Ovary (tissue), 10 donors: ENCODE results near the gene CRAMP1. TPM values are rescaled to one million over a fixed set of nuclear protein-coding genes. Genes with fewer than 3 reads are reported as not detected.

Experiments used
- DNase-seq, 5 donors: peaks; one replicate each; pipeline ENCODE4 v3.0.0-alpha.2; 2019 to 2020
- H3K27ac ChIP-seq, 2 donors: fragments of 200-600 bp; one replicate each; pipeline versions ENCODE4 v1.5.1 to v1.8.0; 2019 to 2022
- H3K27me3 ChIP-seq: fragments of 200-600 bp; one replicate; pipeline ENCODE4 v1.8.0; 2022
- H3K36me3 ChIP-seq: fragments of 200-600 bp; sonication (generic); one replicate; pipeline ENCODE4 v1.5.1; 2019
- H3K4me1 ChIP-seq: one replicate; pipeline ENCODE4 v1.8.1; 2013; ENCODE audit warnings: mild to moderate bottlenecking, moderate library complexity; ENCODE audit not compliant: insufficient read depth
- H3K4me3 ChIP-seq: fragments of 200-600 bp; sonication (generic); one replicate; pipeline ENCODE4 v1.5.1; 2017
- H3K9me3 ChIP-seq, 2 donors: fragments of 200-600 bp in 1 of 2; sonication (generic) in 1 of 2; one replicate each; pipeline versions ENCODE4 v1.5.1 to v1.8.1; 2013 to 2019; ENCODE audit warnings: mild to moderate bottlenecking in 1 of 2, moderate library complexity in 1 of 2
- CTCF ChIP-seq, 3 donors: fragments of 450-650 bp in 2 of 3; fragments of 200-600 bp in 1 of 3; IDR thresholded peaks; one replicate each; pipeline versions ENCODE4 v1.5.1 to v1.8.0; 2016 to 2022; ENCODE audit warnings: antibody characterized with exemption in 3 of 3, mild to moderate bottlenecking in 1 of 3
- EP300 ChIP-seq: sonication (generic); formaldehyde crosslinking; IDR thresholded peaks from one replicate; pipeline ENCODE4 v1.6.1; 2017; ENCODE audit warnings: antibody characterized with exemption
- POLR2A ChIP-seq: fragments of 450-650 bp; IDR thresholded peaks from one replicate; pipeline ENCODE4 v1.6.1; 2017; ENCODE audit warnings: antibody characterized with exemption, mild to moderate bottlenecking, moderate library complexity
- WGBS, 3 donors: extraction: QIAGEN DNeasy Blood & Tissue Kit in 1 of 3; methylation state at CpG; one replicate each; pipeline versions ENCODE4 v1.1.5 to v1.1.7; 2013 to 2017; 5-methylcytosine and 5-hydroxymethylcytosine counted together
- intact Hi-C, 4 donors: fragments of 100-400 bp; cut with DNase I; formaldehyde crosslinking; loops; one replicate each; pipeline versions ENCODE4 v1.11.0 to v1.15.1; 2022 to 2023
- long read RNA-seq, 3 donors: library from polyadenylated mRNA in 2 of 3; unstranded in 2 of 3; transcript quantifications; one replicate each; pipeline ENCODE4 v2.0.0 and lab custom pipeline, GENCODE V29; 2021 to 2026
- polyA plus RNA-seq, 2 donors: library from polyadenylated mRNA; stranded (reverse); fragments of 200-250 nt in 1 of 2; fragments of 350-450 nt in 1 of 2; fragmentation: Illumina TruSeq in 1 of 2; extraction: RNeasy Lipid Tissue Mini Kit (QIAGEN cat#74804) in 1 of 2; gene quantifications; one replicate each; pipeline ENCODE4 v1.2.3, GENCODE V29; 2013 to 2014
- total RNA-seq, 7 donors: library from RNA; depleted of rRNA in 2 of 7; stranded (reverse); fragments of >200 nt in 2 of 7; fragmentation: NEBNext Ultra II Directional in 3 of 7; extraction: Animal tissue kit (Norgen Biotek cat#: 25700) in 3 of 7; gene quantifications; one replicate each; pipeline versions ENCODE4 v1.1.0 to v1.2.4, GENCODE V29; 2016 to 2023
- donor health status: DM: no; HTN: no; CAD: no; lungs with moderate emphysema.
- donor health status: DM: no; HTN: no; CAD: no.
- donor health status: Bipolar disorder and iron deficiency.
- donor health status: DM: yes; HTN: yes; CAD: no.
- donor health status: DM: no; HTN: no; CAD: no.
- donor health status: DM: yes; HTN: yes; CAD: no.

CRAMP1 gene, protein sequence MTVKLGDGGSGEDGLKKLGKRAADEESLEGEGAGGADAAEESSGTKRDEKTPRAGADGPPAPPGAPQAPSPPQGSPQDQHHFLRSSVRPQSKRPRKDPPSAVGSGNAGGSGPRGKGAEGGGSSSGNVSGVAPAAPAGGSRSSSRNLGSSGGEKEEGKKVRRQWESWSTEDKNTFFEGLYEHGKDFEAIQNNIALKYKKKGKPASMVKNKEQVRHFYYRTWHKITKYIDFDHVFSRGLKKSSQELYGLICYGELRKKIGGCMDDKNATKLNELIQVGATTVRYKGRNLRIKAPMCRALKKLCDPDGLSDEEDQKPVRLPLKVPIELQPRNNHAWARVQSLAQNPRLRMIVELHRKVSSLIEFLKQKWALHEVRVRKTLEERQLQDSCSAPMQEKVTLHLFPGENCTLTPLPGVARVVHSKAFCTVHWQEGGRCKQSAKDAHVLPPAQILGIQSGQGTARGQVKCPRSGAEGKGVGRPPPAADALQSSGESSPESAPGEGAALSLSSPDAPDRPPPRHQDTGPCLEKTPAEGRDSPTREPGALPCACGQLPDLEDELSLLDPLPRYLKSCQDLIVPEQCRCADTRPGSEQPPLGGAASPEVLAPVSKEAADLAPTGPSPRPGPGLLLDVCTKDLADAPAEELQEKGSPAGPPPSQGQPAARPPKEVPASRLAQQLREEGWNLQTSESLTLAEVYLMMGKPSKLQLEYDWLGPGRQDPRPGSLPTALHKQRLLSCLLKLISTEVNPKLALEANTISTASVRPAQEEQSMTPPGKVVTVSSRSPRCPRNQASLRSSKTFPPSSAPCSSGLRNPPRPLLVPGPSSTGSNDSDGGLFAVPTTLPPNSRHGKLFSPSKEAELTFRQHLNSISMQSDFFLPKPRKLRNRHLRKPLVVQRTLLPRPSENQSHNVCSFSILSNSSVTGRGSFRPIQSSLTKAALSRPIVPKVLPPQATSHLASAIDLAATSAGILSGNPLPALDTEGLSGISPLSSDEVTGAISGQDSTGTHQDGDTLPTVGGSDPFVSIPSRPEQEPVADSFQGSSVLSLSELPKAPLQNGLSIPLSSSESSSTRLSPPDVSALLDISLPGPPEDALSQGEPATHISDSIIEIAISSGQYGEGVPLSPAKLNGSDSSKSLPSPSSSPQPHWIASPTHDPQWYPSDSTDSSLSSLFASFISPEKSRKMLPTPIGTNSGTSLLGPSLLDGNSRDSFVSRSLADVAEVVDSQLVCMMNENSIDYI (N-terminal part only)
- total RNA-seq (10 to 100 TPM in 5 of 7 donors, 1 to 10 TPM in 2; 7.4 to 21.0 (median 20.2) TPM), polyA plus RNA-seq (10 to 100 TPM in 1 of 2 donors, 1 to 10 TPM in 1; 6.9 to 11.2 TPM)
- long read RNA-seq, donor 1, partial matches to known transcripts: 1 of 1 reads
- long read RNA-seq, donor 1, other reads (novel, unspliced or antisense): 0 of 1 reads
- long read RNA-seq, donor 2, full-length matches to known transcripts: 1 of 1 reads
- long read RNA-seq, donor 2, partial matches to known transcripts: 0 of 1 reads
- long read RNA-seq, donor 2, other reads (novel, unspliced or antisense): 0 of 1 reads
- long read RNA-seq, donor 3, partial matches to known transcripts: 28 of 32 reads
- long read RNA-seq, donor 3, other reads (novel, unspliced or antisense): 4 of 32 reads

DNA sequence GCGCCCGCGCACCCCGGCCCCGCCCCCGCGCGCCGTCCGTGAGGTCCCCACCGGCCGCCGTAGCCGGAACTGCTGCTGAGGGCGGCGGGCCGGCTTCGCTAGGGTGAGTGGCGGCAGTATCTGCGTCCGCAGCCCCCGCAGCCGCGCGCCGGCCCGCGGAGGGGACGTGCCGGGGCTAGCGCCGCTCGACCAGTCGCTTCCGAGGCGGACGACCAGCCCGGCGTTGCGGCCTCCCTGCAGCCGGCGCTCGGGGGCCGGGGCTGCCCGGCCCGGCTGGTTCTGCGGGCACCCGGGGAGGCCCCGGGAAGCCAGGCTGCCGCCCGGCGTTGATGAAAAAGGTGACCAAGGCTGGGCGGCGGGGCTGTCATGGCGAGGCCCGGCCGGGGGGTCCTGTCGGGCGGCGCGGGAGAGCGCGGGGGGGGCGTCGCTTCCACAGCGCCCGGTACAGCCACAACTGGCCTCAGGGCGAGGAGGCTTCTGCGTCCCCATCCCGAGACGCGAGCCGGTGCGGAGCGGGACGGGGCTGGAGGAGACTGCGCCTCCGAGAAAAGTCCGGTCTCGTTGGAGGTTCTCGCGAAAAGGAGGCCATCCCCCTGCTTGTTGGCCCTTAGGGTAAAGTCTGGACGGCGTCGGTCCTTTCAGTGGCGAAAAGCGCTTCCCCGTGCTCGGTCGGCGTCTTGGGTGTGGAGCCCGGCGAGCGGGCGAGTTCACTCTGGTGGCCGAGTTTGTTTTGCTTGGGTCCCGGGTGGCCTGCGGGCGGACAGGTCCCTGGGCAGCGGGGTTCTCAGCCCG is at the start of gene CRAMP1:
Gene CRAMP1 (plus strand): TSS at position 41 of the 792 bp plus-strand sequence. CDS start 2,280 bp downstream, outside the sequence.
- TF ChIP-seq CTCF (IDR thresholded peaks at IDR 0.05) (no peak), POLR2A (peak; percentile 33)
- Histone ChIP-seq H3K27ac (peak within 1 kb of the TSS; percentile 46 to 67), H3K4me1 (peaks cover 20% of the 10 kb centered on the region), H3K36me3 (no peaks in the 10 kb centered on the region), H3K4me3 (peak within 1 kb of the TSS; percentile 78), H3K9me3 (no peaks in the 10 kb centered on the region), H3K27me3 (no peaks in the 10 kb centered on the region)
- intact Hi-C loops: loop anchor here in 2 of 4 donors (5.0 to 10.0 kb wide), 2 partner anchors 92 to 95 kb away; partner anchors contain the start of gene MAPK8IP3 (in 2 of the 2)
- DNase-seq: no peak
- 0 to 1% (median 1%) methylated on average over 57 to 101 of the region's 101 CpGs for WGBS, 3 donors

GRCh38 chr16:1563786-1564185 is 48.4 kb upstream of the CRAMP1 start:
- no peaks in the 10 kb centered on the region for H3K36me3 ChIP-seq
- no peak overlapping the region for H3K27ac ChIP-seq
- DNase-seq: no peak
- intact Hi-C loops: no loop called here
- H3K4me1 ChIP-seq: no peaks in the 10 kb centered on the region
- no peaks in the 10 kb centered on the region for H3K9me3 ChIP-seq
- H3K27me3 ChIP-seq: no peaks in the 10 kb centered on the region
- H3K4me3 ChIP-seq: no peak overlapping the region
- TF ChIP-seq POLR2A (no peak), EP300 (no peak), CTCF (IDR thresholded peaks at IDR 0.05) (no peak)
- 92 to 94% (median 93%) methylated on average over 20 of the region's 20 CpGs for WGBS, 3 donors

DNA sequence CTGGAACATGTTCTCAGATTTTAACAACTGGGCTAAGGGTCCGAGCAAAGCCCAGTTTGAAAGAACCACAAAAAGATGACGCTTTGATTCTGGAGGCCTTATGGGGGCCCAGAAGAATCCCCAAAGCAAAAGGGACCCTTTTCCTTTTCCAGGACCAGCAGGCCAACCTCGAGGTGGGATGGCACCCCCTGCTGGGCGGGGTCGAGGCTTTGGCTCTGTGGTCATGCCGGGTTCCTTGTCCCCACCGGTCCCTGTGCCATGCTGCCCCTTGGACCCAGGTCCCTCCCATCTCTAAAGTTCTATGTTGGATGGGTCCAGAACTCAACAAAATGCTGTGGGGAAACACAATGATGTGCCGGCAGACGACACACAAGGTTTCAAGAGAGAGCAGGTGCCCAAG is 47.8 kb upstream of the CRAMP1 start:
- Histone ChIP-seq H3K27me3 (no peaks in the 10 kb centered on the region), H3K4me1 (no peaks in the 10 kb centered on the region), H3K27ac (no peak overlapping the region), H3K9me3 (no peaks in the 10 kb centered on the region), H3K36me3 (no peaks in the 10 kb centered on the region), H3K4me3 (no peak overlapping the region)
- no peak for TF ChIP-seq CTCF (IDR thresholded peaks at IDR 0.05)
- no peak for TF ChIP-seq EP300
- no peak for TF ChIP-seq POLR2A
- intact Hi-C loops: no loop called here
- no peak for DNase-seq
- WGBS, 3 donors: 78 to 85% (median 78%) methylated on average over 9 of the region's 9 CpGs
